Measurements from ENCODE around the gene SEC14L2.

The SEC14L2 gene

DNA sequence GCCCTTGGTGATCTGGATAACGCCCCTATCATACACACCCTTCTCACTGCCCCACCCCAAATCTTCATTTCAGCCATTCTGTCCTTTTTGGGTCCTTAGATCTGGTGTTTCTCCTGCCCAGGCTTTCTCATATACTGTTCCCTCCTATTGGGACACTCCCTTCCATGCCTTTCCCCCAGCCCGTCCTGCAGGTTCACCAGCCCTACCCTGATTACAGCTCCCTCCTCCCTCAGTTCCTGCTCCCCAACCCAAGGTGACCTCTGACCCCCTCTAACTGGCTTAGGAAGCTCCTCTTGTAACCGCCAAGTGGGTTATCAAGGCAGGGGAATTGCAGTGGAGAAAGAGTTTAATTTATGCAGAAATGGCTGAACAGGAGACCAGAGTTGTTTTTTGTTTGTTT, 41.7 kb downstream of the SEC14L2 start:
- TF ChIP-seq GATA3 (IDR thresholded peaks at IDR 0.05; ENCODE audit: low read depth, low read length) (no peak), GATA2 (IDR thresholded peaks at IDR 0.05; ENCODE audit: low read depth, low read length) (no peak)

DNA sequence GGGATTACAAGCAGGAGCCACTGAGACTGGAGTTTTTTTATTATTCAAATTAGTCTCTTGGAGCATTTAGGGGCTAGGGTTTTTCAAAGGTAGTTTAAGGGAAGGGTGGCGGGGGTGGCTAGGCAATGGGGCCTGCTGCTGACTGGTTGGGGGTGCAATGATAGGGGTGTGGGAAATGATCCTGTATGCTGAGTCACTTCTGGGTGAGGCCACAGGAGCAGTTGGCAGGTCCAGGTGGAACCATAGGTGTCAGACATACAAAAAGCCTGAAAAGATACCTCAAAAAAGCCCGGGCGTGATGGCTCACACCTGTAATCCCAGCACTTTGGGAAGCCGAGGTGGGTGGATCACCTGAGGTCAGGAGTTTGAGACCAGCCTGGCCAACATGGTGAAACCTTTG, 42.4 kb downstream of the SEC14L2 start:
- TF ChIP-seq GATA2 (IDR thresholded peaks at IDR 0.05; ENCODE audit: low read depth, low read length): no peak
- TF ChIP-seq GATA3 (IDR thresholded peaks at IDR 0.05; ENCODE audit: low read depth, low read length): no peak

DNA sequence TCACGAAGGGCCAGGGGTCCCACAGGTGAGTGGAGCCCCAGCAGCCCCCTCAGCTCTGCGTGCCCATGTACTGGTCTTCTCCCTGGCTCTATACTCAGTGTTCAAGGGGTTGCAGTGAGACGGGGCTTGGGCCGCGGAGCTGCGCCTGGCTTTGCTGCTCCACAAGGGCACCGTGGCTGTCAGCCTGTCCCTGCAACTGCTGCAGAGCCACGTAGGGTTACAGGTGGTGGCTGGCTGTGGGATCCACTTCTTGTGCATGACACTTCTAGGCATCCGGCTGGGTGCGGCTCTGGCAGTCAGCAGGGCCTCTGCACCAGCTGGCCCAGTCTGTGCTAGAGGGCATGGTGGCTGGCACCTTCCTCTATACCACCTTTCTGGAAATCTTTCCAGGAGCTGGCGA, 43.0 kb downstream of the SEC14L2 start:
- TF ChIP-seq GATA2 (IDR thresholded peaks at IDR 0.05; ENCODE audit: low read depth, low read length) (no peak), GATA3 (IDR thresholded peaks at IDR 0.05; ENCODE audit: low read depth, low read length) (no peak)

DNA sequence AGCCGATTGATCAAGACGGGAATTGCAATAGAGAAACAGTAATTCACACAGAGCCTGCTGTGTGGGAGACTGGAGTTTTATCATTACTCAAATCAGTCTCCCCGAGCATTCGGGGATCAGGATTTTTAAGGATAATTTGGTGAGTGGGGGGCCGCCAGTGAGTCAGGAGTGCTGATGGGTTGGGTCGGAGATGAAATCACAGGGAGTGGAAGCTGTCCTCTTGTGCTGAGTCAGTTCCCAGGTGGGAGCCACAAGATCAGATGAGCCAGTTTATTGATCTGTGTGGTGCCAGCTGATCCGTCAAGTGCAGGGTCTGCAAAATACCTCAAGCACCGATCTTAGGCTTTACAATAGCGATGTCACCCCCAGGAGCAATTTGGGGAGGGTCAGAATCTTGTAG, 44.3 kb downstream of the SEC14L2 start:
- TF ChIP-seq GATA3 (IDR thresholded peaks at IDR 0.05; ENCODE audit: low read depth, low read length): no peak
- no peak for TF ChIP-seq GATA2 (IDR thresholded peaks at IDR 0.05; ENCODE audit: low read depth, low read length)

DNA sequence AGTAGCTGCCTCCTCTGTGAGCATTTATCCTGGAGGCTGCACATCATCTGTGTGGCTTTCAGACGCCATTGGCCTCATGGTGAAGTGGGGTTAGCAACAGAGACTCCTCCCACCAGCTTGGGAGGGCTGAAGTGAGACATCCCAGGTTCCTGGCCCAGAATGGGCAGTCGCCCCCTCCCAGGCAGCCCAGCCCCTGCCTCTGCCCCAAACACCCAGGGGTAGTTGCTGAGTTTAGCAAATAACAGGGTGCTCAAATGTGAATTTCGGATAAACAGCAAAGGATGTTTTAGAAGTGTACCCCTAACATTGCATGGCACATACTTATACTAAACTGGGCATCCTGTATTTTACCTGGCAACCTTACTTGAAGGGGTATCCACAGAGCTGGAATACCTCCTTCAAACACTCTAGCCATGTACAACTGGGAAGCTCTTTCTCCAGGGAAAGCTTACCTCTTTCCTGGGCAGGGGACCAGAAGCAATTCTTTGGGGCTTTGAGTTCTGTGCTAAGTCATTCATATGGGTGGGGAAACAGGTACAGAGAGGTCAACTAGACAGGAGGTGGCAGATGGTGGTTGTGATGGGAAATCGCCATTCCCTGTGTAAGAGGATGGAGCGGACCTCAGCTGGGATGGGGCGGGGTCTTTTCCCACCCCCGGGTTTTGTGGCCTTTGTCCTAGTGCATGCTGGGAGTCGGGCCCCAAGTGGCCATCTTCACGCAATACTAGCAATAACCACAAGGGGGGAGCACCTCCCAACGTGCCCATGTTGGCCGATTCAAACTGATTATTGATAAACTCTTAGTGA, 48.0 kb downstream of the SEC14L2 start:
- TF ChIP-seq GATA2 (IDR thresholded peaks at IDR 0.05; ENCODE audit: low read depth, low read length): no peak

DNA sequence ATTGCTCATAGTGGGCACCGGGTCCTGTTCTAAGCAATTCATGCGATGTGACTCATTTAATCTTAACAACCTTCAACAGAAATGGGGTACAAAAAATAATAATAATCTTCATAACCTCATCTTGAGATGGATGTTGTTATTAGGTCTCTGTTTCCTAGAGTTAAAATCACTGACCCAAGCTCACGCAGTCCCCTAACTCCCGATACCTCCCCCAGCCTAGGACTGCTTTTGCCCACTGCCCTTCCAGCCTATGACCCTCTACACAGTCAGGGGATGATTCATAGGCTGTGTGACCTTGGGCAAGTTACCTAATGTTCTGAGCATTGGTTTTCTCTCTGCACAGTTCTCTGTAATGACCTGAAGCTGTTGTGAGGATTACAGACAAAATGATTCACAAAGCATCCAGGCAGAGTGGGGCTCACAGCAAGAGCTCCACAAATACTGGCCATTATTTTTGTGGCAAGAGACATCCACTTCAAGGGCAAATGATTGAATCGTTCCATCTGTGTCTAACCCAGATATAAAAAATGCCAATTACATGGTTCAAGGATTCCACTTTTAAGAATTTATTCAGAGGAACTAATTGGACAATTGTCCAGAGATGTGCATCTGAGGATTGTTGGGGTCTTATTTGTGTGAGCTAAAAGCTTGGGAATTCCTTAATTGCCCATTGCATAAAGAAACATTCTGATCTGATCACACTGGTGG, 48.8 kb downstream of the SEC14L2 start:
- TF ChIP-seq GATA2 (IDR thresholded peaks at IDR 0.05; ENCODE audit: low read depth, low read length) (no peak), GATA3 (IDR thresholded peaks at IDR 0.05; ENCODE audit: low read depth, low read length) (no peak)

DNA sequence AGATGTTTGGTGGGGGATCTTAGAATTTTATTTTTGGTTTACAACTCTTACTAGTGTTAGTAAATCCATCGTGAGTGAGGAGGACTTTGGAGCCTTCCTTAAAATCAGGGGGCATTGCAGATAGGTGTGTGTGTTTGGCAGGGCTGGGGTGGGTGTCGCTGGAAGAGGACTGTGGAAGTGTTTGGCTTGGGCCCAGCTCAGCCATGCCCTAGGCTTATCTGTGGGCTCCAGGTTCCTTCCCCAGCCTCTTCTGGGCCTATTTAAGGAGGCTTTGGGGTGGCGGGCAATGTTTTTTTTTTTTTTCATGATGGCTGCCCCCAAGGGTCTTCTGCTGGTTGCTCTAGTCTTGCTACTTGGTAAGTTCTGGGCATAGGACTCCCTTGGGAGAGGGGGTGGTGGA, 50.8 kb downstream of the SEC14L2 start:
- TF ChIP-seq GATA2 (IDR thresholded peaks at IDR 0.05; ENCODE audit: low read depth, low read length): no peak
- no peak for TF ChIP-seq GATA3 (IDR thresholded peaks at IDR 0.05; ENCODE audit: low read depth, low read length)

DNA sequence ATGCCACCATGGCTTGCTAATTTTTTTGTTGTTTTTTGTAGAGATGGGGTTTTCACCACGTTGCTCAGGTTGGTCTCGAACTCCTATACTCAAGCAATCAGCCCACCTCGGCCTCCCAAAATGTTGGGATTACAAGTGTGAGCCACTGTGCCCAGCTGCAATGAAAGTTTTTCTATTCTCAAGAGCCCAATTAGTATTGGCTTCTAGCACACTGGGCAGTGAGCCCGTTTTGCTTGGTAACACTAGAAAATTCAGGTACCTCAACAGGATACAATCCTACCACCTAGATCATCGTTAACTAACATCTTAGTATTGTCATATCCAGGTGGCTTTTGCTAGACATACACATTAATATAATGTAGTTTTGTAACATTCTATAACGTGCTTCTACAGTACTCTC, 56.0 kb downstream of the SEC14L2 start:
- TF ChIP-seq GATA3 (IDR thresholded peaks at IDR 0.05; ENCODE audit: low read depth, low read length) (no peak), GATA2 (IDR thresholded peaks at IDR 0.05; ENCODE audit: low read depth, low read length) (no peak)

DNA sequence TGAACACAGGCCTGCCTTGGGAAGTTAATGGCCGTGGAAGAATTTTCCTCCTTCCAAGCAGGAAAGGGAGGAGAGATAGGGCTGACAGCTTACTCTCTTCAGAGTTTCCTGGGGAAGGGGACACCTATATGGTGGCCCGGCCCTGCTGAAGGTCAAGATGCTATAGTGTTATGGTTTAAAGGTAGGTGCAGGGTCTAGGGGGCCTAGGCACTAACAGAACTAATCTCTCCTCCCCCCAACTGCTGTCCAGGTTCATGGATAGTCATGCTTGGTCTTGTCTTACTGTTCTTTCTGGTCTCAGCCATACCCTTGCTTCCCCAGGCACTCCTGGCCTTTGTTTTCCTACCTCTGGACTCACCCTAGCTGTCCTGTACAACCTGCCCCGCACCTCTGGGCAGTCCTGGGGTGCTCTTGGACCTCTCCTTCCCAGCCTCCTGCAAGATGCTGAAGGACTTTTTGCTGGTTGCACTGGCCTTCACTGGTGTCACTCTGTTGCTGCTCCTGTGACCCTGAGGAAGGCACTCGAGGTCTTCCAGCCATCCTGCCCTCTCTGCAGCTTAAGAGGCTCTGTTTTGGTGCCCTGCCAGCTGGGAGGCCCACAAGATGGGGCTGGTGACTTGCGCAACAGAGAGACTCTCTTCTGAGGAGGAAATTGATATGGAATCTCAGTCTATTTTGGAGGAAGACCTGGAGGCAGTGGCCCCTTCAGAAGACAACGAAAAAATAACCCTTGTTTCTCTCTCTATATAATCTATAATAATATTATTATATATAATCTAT, 57.1 kb downstream of the SEC14L2 start:
- TF ChIP-seq GATA2 (IDR thresholded peaks at IDR 0.05; ENCODE audit: low read depth, low read length) (no peak), GATA3 (IDR thresholded peaks at IDR 0.05; ENCODE audit: low read depth, low read length) (no peak)

DNA sequence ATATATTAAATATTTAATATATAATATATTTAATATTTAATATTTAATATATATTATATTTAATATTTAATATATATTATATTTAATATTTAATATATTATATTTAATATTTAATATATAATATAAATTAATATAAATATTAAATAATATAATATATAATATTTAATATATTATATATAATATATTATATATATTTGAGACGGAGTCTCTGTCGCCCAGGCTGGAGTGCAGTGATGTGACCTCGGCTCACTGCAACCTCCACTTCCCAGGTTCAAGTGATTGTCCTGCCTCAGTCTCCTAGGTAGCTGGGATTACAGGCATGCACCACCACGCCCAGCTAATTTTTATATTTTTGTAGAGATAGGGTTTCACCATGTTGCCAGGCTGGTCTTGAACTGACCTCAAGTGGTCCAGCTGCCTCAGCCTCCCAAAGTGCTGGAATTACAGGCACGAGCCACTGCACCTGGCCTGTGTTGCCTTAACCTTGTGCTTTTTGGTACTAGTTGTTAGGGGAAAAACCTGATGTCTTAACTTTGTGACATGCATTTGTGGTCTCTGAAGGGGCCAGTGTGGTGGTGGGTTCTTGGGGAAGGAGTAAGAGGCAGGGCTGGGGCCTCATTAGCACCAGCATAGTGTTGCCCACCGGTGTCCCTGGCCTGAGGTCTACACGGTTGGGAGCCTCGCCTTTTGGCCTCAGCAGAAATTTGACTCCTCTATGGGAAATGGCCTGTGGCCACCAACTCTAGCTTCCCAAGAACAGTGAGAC, 58.4 kb downstream of the SEC14L2 start:
- TF ChIP-seq GATA2 (IDR thresholded peaks at IDR 0.05; ENCODE audit: low read depth, low read length) (no peak), GATA3 (IDR thresholded peaks at IDR 0.05; ENCODE audit: low read depth, low read length) (no peak)

DNA sequence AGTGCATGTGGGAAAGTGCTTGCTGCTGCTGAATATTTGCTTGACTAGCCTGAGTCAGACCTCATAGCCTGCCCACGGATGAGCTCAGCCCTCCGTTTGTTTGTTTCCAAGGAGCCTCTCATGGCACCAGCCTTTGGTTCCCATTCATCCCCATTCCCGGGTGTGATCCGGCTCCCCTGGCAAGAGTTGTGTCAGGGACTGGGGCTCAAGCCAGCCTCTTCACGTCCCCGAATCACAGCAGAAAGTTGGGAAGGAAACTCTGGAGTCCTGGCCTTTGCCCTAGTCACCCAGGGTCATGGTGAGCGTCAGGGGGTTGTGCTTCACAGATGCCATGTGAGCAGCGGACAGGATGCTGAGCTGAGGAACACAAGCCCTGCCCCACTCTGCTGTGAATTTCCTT, 61.2 kb downstream of the SEC14L2 start:
- TF ChIP-seq GATA2 (IDR thresholded peaks at IDR 0.05; ENCODE audit: low read depth, low read length) (no peak), GATA3 (IDR thresholded peaks at IDR 0.05; ENCODE audit: low read depth, low read length) (no peak)

DNA sequence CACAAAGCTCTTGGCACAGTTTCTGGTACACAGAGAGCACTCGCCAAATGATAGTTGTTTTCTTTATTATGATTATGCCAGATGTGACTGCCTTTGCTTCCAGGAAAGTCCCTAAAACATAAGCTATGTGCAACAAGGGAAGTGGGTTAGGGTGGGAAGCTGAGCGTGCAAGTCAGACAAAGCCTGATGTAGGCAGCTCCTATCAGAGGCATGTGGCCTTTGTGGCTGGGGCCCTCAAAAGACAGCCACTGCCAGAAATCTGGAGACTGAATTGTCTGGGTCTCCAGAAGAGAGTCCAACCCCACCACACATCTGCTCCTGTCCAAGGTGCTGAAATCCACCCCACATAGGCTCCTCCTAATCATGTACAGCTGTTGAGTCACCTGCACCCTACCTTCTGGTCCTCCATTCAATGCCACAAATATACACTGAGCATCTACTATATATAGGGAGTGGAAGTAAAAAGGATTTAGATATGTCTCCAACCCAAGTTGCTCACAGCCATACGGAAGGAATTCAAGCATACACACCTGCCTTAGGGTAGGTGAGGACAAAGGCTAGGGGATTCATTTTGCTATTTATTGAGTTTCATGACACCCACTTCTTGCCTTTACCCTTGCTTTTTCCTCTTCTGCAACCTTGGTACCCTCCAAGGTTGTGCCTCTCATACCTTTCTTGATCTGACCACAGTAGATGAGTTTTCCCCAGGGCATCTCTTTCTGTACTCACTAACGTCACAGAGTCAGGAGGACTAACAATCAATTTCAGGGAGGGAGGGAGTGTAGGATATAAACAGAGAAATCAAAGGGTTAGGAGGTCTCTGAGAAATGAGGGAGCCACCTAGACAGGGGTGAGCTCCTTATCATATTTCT, 62.6 kb downstream of the SEC14L2 start:
- TF ChIP-seq GATA2 (IDR thresholded peaks at IDR 0.05; ENCODE audit: low read depth, low read length): no peak
- no peak for TF ChIP-seq GATA3 (IDR thresholded peaks at IDR 0.05; ENCODE audit: low read depth, low read length)

DNA sequence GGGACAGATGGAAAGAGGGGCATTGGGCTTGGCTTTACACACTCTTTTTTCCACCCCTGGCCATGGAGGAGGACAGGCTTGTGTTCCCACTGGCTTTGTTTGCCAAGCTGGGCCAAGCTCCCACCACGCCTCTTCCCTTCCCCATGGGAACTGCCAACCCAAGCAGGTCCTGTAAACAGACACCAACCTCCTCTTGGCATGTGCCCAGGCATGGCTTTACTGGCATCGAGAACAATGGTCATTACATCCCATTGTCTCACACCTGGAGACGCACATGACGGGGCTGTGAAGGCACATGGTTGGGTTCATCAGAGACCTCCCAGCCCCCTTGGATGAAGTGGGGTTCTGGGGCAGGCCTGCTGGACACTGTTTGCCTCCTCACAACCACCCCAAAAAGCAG, 63.3 kb downstream of the SEC14L2 start:
- TF ChIP-seq GATA3 (IDR thresholded peaks at IDR 0.05; ENCODE audit: low read depth, low read length) (no peak), GATA2 (IDR thresholded peaks at IDR 0.05; ENCODE audit: low read depth, low read length) (no peak)

Measured in SH-SY5Y (cell line).